ENCODE data around the gene GRIP2. TPM values are rescaled to one million over a fixed set of nuclear protein-coding genes. Genes with fewer than 3 reads are reported as not detected.

GRIP2 gene
- total and polyA plus RNA-seq, 2 experiments from 2014 or later: 0.73 to 2.4 TPM

GRCh38 chr3:14487821-14488220 lies 52.3 kb downstream of the GRIP2 start:
- no peaks in the 10 kb centered on the region for H3K9me3 ChIP-seq (ENCODE audit: low read depth)
- DNase-seq (ENCODE audit: low spot score): no peak

DNA sequence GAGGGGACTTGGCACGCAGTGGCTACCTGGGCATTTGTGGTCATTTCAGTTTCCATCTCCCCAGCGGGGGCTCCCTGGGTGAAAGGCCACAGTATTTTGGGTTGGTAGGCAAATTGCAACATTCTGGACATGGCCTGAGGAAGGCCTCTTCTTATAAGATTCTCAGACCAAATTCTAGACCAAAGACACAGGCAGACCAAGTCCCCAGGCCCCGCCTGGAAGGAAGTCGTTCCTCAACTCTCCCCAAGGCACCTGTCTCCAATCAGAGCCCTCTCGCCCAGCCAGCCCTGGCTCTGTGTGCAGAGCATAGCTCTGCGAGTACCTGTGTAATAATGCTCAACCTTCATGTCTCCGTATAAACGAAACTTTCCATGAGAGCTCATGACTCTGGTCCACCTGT lies 53.1 kb downstream of the GRIP2 start:
- H2AFZ ChIP-seq: no peak overlapping the region
- no peaks in the 10 kb centered on the region for H3K27me3 ChIP-seq
- H4K20me1 ChIP-seq (ENCODE audit: insufficient read depth, poor library complexity, severe bottlenecking): no peaks in the 10 kb centered on the region
- H3K36me3 ChIP-seq (replicated peaks; ENCODE audit: insufficient read depth, low read depth): no peaks in the 10 kb centered on the region
- TF ChIP-seq CTCF (IDR thresholded peaks at IDR 0.05; ENCODE audit: poor library complexity) (no peak), EZH2phosphoT487 (IDR thresholded peaks at IDR 0.05; ENCODE audit: low read depth, severe bottlenecking, unreplicated experiment) (no peak), EZH2 (IDR thresholded peaks at IDR 0.05; ENCODE audit: borderline replicate concordance) (no peak)
- WGBS (ENCODE audit: low lambda C conversion rate, missing lambda C conversion rate): 96% methylated on average over 8 of the region's 8 CpGs
- no peaks in the 10 kb centered on the region for H3K9me2 ChIP-seq (replicated peaks; ENCODE audit: insufficient read depth)
- no peaks in the 10 kb centered on the region for H3K4me1 ChIP-seq (ENCODE audit: insufficient read depth)
- H3K27ac ChIP-seq: no peak overlapping the region
- H3K9me3 ChIP-seq (ENCODE audit: low read depth): no peaks in the 10 kb centered on the region
- no peak overlapping the region for H3K4me3 ChIP-seq
- DNase-seq (ENCODE audit: low spot score): no peak
- H3K79me2 ChIP-seq: no peaks in the 10 kb centered on the region
- no peak overlapping the region for H3K4me2 ChIP-seq

More at GRCh38 chr3:14487821-14488220, 52.3 kb downstream of the GRIP2 start:
- Histone ChIP-seq H3K4me1 (ENCODE audit: insufficient read depth) (no peaks in the 10 kb centered on the region), H3K9me2 (replicated peaks; ENCODE audit: insufficient read depth) (no peaks in the 10 kb centered on the region), H2AFZ (no peak overlapping the region), H3K79me2 (no peaks in the 10 kb centered on the region), H3K27me3 (no peaks in the 10 kb centered on the region), H3K4me2 (no peak overlapping the region), H3K36me3 (replicated peaks; ENCODE audit: insufficient read depth, low read depth) (no peaks in the 10 kb centered on the region), H3K27ac (no peak overlapping the region), H4K20me1 (ENCODE audit: insufficient read depth, poor library complexity, severe bottlenecking) (no peaks in the 10 kb centered on the region), H3K4me3 (no peak overlapping the region)
- WGBS (ENCODE audit: low lambda C conversion rate, missing lambda C conversion rate): 89% methylated on average over 7 of the region's 7 CpGs
- TF ChIP-seq EZH2phosphoT487 (IDR thresholded peaks at IDR 0.05; ENCODE audit: low read depth, severe bottlenecking, unreplicated experiment) (no peak), EZH2 (IDR thresholded peaks at IDR 0.05; ENCODE audit: borderline replicate concordance) (no peak), CTCF (IDR thresholded peaks at IDR 0.05; ENCODE audit: poor library complexity) (no peak)

DNA sequence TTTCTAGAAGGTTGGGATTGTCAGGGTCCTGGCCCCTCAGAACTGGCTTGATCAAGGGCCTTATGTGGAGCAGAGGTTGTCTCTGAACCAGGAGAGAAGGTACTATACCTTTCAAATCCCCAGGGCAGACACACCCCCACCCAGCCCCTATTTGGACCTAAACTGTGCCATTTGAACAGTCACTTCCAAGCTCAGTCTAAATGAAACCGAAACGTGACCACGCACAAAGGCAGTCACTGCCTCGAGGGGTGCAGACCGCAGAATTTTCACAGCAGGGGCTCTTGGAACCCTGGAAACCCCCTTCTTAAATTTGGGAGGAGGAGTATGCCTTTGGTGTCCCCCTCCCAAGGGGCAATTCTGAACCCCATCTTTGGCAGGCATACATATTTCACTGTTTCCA lies 53.7 kb downstream of the GRIP2 start:
- H3K9me2 ChIP-seq (replicated peaks; ENCODE audit: insufficient read depth): no peaks in the 10 kb centered on the region
- H3K27ac ChIP-seq: no peak overlapping the region
- H4K20me1 ChIP-seq (ENCODE audit: insufficient read depth, poor library complexity, severe bottlenecking): no peaks in the 10 kb centered on the region
- TF ChIP-seq CTCF (IDR thresholded peaks at IDR 0.05; ENCODE audit: poor library complexity) (no peak), EZH2 (IDR thresholded peaks at IDR 0.05; ENCODE audit: borderline replicate concordance) (no peak), EZH2phosphoT487 (IDR thresholded peaks at IDR 0.05; ENCODE audit: low read depth, severe bottlenecking, unreplicated experiment) (no peak)
- 99% methylated on average over 5 of the region's 5 CpGs for WGBS (ENCODE audit: low lambda C conversion rate, missing lambda C conversion rate)
- DNase-seq (ENCODE audit: low spot score): no peak
- H3K27me3 ChIP-seq: no peaks in the 10 kb centered on the region
- H3K9me3 ChIP-seq (ENCODE audit: low read depth): no peaks in the 10 kb centered on the region
- no peaks in the 10 kb centered on the region for H3K36me3 ChIP-seq (replicated peaks; ENCODE audit: insufficient read depth, low read depth)
- H3K79me2 ChIP-seq: no peaks in the 10 kb centered on the region
- no peaks in the 10 kb centered on the region for H3K4me1 ChIP-seq (ENCODE audit: insufficient read depth)
- no peak overlapping the region for H2AFZ ChIP-seq
- no peak overlapping the region for H3K4me3 ChIP-seq
- no peak overlapping the region for H3K4me2 ChIP-seq

DNA sequence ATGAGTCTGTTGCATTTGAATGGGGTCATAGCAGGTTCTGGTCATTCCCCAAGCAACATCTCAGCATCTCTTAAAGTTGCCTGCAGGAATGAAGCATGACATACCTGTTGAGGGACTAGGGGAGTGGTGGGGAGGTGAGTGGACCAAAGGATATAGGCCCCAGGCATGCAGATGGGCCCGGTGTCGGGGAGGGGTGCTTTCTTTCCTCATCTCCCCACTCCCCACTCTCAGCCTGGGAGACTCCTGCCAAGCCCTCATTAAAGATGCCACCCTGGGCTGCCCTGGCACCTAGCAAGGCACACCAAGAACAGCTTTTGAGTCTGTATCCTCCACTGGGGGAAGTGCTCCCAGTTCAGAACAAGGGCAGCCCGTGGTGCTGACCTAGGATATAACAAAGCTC lies 54.2 kb downstream of the GRIP2 start:
- no peak for DNase-seq (ENCODE audit: low spot score)
- Histone ChIP-seq H2AFZ (no peak overlapping the region), H3K9me2 (replicated peaks; ENCODE audit: insufficient read depth) (no peaks in the 10 kb centered on the region), H3K4me3 (no peak overlapping the region), H4K20me1 (ENCODE audit: insufficient read depth, poor library complexity, severe bottlenecking) (no peaks in the 10 kb centered on the region), H3K79me2 (no peaks in the 10 kb centered on the region), H3K36me3 (replicated peaks; ENCODE audit: insufficient read depth, low read depth) (no peaks in the 10 kb centered on the region), H3K4me1 (ENCODE audit: insufficient read depth) (no peaks in the 10 kb centered on the region), H3K9me3 (ENCODE audit: low read depth) (no peaks in the 10 kb centered on the region), H3K27me3 (no peaks in the 10 kb centered on the region), H3K4me2 (no peak overlapping the region), H3K27ac (no peak overlapping the region)
- TF ChIP-seq EZH2phosphoT487 (IDR thresholded peaks at IDR 0.05; ENCODE audit: low read depth, severe bottlenecking, unreplicated experiment): no peak
- TF ChIP-seq CTCF (IDR thresholded peaks at IDR 0.05; ENCODE audit: poor library complexity): no peak
- TF ChIP-seq EZH2 (IDR thresholded peaks at IDR 0.05; ENCODE audit: borderline replicate concordance): no peak
- 100% methylated on average over 3 of the region's 3 CpGs for WGBS (ENCODE audit: low lambda C conversion rate, missing lambda C conversion rate)

Data from hepatocyte (in vitro differentiated cells).